Suprapubic skin (tissue), 4 donors: Measurements from ENCODE around the gene NUDT21.

Experiments
- EP300 ChIP-seq: sonication (generic); formaldehyde crosslinking; IDR thresholded peaks from one replicate; pipeline ENCODE4 v1.6.1; 2017; ENCODE audit warnings: antibody characterized with exemption
- POLR2A ChIP-seq, 2 donors: fragments of 450-650 bp; IDR thresholded peaks; one replicate each; pipeline ENCODE4 v1.6.1; 2017; ENCODE audit warnings: antibody characterized with exemption in 2 of 2, mild to moderate bottlenecking in 2 of 2, moderate library complexity in 2 of 2
- POLR2AphosphoS5 ChIP-seq, 3 donors: sonication (generic); formaldehyde crosslinking; IDR thresholded peaks; one replicate each; pipeline ENCODE4 v1.6.1; 2017; ENCODE audit warnings: antibody characterized with exemption in 3 of 3
- TF ChIP-seq, protein P1 (sequence below), 2 donors: fragments of 200-600 bp in 1 of 2; fragments of 450-650 bp in 1 of 2; sonication (generic) in 1 of 2; IDR thresholded peaks; one replicate each; pipeline ENCODE4 v1.5.1; 2016 to 2019; ENCODE audit warnings: antibody characterized with exemption in 2 of 2, mild to moderate bottlenecking in 1 of 2, moderate library complexity in 1 of 2

GRCh38 chr16:56382459-56382858 is 68.7 kb downstream of the NUDT21 start:
- TF ChIP-seq, protein P1, sequence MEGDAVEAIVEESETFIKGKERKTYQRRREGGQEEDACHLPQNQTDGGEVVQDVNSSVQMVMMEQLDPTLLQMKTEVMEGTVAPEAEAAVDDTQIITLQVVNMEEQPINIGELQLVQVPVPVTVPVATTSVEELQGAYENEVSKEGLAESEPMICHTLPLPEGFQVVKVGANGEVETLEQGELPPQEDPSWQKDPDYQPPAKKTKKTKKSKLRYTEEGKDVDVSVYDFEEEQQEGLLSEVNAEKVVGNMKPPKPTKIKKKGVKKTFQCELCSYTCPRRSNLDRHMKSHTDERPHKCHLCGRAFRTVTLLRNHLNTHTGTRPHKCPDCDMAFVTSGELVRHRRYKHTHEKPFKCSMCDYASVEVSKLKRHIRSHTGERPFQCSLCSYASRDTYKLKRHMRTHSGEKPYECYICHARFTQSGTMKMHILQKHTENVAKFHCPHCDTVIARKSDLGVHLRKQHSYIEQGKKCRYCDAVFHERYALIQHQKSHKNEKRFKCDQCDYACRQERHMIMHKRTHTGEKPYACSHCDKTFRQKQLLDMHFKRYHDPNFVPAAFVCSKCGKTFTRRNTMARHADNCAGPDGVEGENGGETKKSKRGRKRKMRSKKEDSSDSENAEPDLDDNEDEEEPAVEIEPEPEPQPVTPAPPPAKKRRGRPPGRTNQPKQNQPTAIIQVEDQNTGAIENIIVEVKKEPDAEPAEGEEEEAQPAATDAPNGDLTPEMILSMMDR (IDR thresholded peaks at IDR 0.05), result no peak
- TF ChIP-seq POLR2AphosphoS5 (IDR thresholded peaks at IDR 0.05) (no peak), EP300 (no peak), POLR2A (IDR thresholded peaks at IDR 0.05) (no peak)
